Pancreas (tissue), 10 donors: ENCODE measurements around the gene ZNF697. TPM values are rescaled to one million over a fixed set of nuclear protein-coding genes. Genes with fewer than 3 reads are reported as not detected.
A peak's percentile ranks its signal among the peaks of the same experiment; 100 is the strongest.

Experiments used
- ATAC-seq, 4 donors: fragments of 200-7000 bp; cut with Tn5 transposase; one replicate each; pipeline versions ENCODE4 v1.8.0 to v1.9.1; 2020; ENCODE audit warnings: mild to moderate bottlenecking in 4 of 4, moderate library complexity in 4 of 4
- DNase-seq, 6 donors: peaks; one replicate each; pipeline ENCODE4 v3.0.0-alpha.2; 2020
- FAIRE-seq: peaks from 2 replicates; lab custom pipeline; 2012; peaks lifted over from hg19 to GRCh38; lab: Jason Lieb, UNC
- H3K27ac ChIP-seq, 4 donors: fragments of 200-600 bp; sonication (generic); 1 replicate in 3 of 4; 2 replicates in 1 of 4; pipeline versions ENCODE4 v1.5.0 to v1.8.0; 2020
- H3K27me3 ChIP-seq, 4 donors: fragments of 200-600 bp; one replicate each; pipeline ENCODE4 v1.8.0; 2021
- H3K36me3 ChIP-seq, 3 donors: fragments of 200-600 bp; sonication (generic) in 1 of 3; one replicate each; pipeline versions ENCODE4 v1.5.0 to v1.8.0; 2020 to 2021
- H3K4me1 ChIP-seq, 3 donors: fragments of 200-600 bp; one replicate each; pipeline ENCODE4 v1.8.0; 2021
- H3K4me3 ChIP-seq, 4 donors: fragments of 200-600 bp; sonication (generic) in 2 of 4; one replicate each; pipeline versions ENCODE4 v1.5.0 to v1.8.0; 2020 to 2021
- H3K9me3 ChIP-seq, 4 donors: fragments of 200-600 bp; one replicate each; pipeline ENCODE4 v1.8.0; 2021
- CTCF ChIP-seq, 4 donors: fragments of 200-600 bp; sonication (generic) in 3 of 4; IDR thresholded peaks; one replicate each; pipeline versions ENCODE4 v1.5.0 to v1.8.0; 2021; ENCODE audit warnings: antibody characterized with exemption in 4 of 4
- WGBS, 2 donors: extraction: QIAGEN DNeasy Blood & Tissue Kit; methylation state at CpG; one replicate each; pipeline ENCODE4 v1.1.7; 2013; 5-methylcytosine and 5-hydroxymethylcytosine counted together
- intact Hi-C, 3 donors: fragments of 100-400 bp; cut with DNase I; formaldehyde crosslinking; loops; one replicate each; pipeline versions ENCODE4 v1.11.1 to v1.14.2; 2022
- polyA plus RNA-seq, 2 donors: library from polyadenylated mRNA; stranded (reverse); fragments of 200-250 nt; gene quantifications; one replicate each; pipeline ENCODE4 v1.2.3, GENCODE V29; 2013
- total RNA-seq, 6 donors: library from RNA; stranded (reverse); fragmentation: NEBNext Ultra II Directional in 4 of 6; extraction: Animal tissue kit (Norgen Biotek cat#: 25700) in 4 of 6; gene quantifications; one replicate each; pipeline versions ENCODE4 v1.2.1 to v1.2.4, GENCODE V29; 2021 to 2023
- donor health status: healthy with polysubstance abuse.
- donor health status: DM: no; HTN: no; CAD: no; lungs with moderate emphysema.
- donor health status: DM: no; HTN: no; CAD: no.
- donor health status: control.
- donor health status: control.
- donor health status: Bipolar disorder and iron deficiency.
- donor health status: DM: yes; HTN: yes; CAD: no.
- donor health status: DM: no; HTN: no; CAD: no.
- donor health status: DM: no; HTN: no; CAD: no.
- donor health status: DM: yes; HTN: yes; CAD: no.

The ZNF697 gene
- total and polyA plus RNA-seq, 8 donors: 1.3 to 5.9 (median 3.1) TPM

DNA sequence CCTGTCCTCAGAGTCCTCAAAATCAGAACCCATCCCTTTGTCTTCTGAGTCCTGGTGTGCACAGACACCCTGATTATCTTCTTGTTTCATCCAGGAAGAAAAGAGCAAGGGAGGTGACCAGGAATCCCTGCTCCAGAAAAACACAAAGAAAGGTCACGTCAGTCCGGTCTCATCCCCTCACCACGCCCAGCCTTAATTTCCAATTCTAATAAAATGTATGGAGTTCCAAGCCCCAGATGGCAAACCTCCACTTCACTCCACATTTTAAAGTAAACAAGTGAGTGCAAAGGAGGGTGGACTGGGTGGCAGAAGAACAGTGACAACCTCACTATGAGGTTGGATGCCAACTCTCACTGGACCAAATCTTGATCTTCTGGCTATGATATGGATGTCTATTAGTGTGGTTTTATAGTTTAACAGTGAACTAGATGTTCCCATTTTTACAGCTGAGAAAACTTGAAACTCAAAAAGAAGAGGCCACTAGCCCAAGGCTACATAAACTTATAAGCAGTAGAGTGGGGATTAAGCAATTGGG lies 22.0 kb downstream of the ZNF697 start:
- peaks cover 0 to 18% (median 3%) of the 10 kb centered on the region in 3 donors for H3K36me3 ChIP-seq
- intact Hi-C loops: no loop called here
- DNase-seq: no peak
- WGBS, 2 donors: 93 to 94% methylated on average over 3 of the region's 3 CpGs
- no peaks in the 10 kb centered on the region for H3K9me3 ChIP-seq
- H3K27ac ChIP-seq: no peak overlapping the region
- no peak for TF ChIP-seq CTCF (IDR thresholded peaks at IDR 0.05)
- H3K27me3 ChIP-seq: no peaks in the 10 kb centered on the region
- ATAC-seq: no peak
- no peak overlapping the region for H3K4me3 ChIP-seq
- FAIRE-seq: no peak
- H3K4me1 ChIP-seq: peaks cover 3 to 6% (median 6%) of the 10 kb centered on the region in 3 donors

GRCh38 chr1:119623678-119624077 lies 24.4 kb downstream of the ZNF697 start:
- Histone ChIP-seq H3K27me3 (no peaks in the 10 kb centered on the region), H3K4me3 (no peak overlapping the region), H3K9me3 (no peaks in the 10 kb centered on the region), H3K27ac (no peak overlapping the region), H3K4me1 (peaks cover 0 to 5% (median 2%) of the 10 kb centered on the region in 3 donors), H3K36me3 (peaks cover 0 to 18% (median 3%) of the 10 kb centered on the region in 3 donors)
- 90 to 94% methylated on average over 30 of the region's 30 CpGs for WGBS, 2 donors
- FAIRE-seq (no peak), ATAC-seq (no peak), DNase-seq (peak in 1 of 6 donors; percentile 67)
- TF ChIP-seq CTCF (IDR thresholded peaks at IDR 0.05): no peak
- intact Hi-C loops: loop anchor here in 1 of 3 donors (5.0 kb wide), 1 partner anchor 39 kb away; no protein-coding TSS in a partner anchor

GRCh38 chr1:119623193-119623515 lies 24.9 kb downstream of the ZNF697 start:
- peaks cover 5 to 10% (median 8%) of the 10 kb centered on the region in 3 donors for H3K4me1 ChIP-seq
- ATAC-seq (no peak), FAIRE-seq (no peak), DNase-seq (peak in 1 of 6 donors; percentile 35)
- H3K36me3 ChIP-seq: peaks cover 0 to 18% (median 3%) of the 10 kb centered on the region in 3 donors
- WGBS, 2 donors: 95 to 98% methylated on average over 45 of the region's 45 CpGs
- no peaks in the 10 kb centered on the region for H3K9me3 ChIP-seq
- intact Hi-C loops: loop anchor here in 1 of 3 donors (5.0 kb wide), 1 partner anchor 39 kb away; no protein-coding TSS in a partner anchor
- no peak for TF ChIP-seq CTCF (IDR thresholded peaks at IDR 0.05)
- no peaks in the 10 kb centered on the region for H3K27me3 ChIP-seq
- H3K4me3 ChIP-seq: no peak overlapping the region
- H3K27ac ChIP-seq: no peak overlapping the region

DNA sequence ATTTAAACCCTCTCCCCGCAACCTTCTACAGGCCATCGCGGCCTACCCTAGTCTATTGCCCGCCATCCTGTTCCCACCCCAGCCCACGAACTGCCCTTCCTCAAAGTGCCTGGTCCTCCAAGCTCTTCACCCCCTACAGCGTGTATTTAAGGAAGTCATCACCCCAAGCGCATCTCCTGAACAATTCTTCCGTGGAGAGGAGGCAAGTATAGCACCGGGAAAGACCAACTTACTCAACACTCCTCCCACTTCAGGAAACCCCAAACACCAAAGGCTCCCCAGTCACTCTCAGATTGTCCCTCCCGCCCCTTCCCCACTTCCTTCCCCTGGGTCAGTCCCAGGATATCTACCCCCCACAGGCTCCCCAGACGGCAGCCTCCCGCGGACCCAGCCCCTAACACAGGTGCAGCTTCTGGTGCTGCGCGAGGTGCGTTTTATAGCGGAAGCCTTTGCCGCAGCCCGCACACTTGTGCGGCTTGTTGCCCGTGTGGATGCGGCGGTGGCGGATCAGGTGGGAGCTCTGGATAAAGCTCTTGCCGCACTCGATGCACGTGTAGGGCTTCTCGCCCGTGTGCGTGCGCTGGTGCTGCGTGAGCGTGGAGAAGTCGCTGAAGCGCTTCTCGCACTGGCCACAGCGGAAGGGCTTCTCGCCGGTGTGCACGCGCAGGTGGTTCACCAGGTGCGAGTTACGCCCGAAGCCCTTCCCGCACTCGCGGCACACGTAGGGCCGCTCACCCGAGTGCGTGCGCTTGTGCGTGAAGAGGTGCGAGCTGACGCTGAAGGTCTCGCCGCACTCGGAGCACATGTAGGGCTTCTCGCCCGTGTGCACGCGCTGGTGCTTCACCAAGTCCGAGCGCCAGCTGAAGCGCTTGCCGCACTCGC lies 25.5 kb downstream of the ZNF697 start:
- peaks cover 0 to 18% (median 3%) of the 10 kb centered on the region in 3 donors for H3K36me3 ChIP-seq
- H3K9me3 ChIP-seq: no peaks in the 10 kb centered on the region
- no peak overlapping the region for H3K4me3 ChIP-seq
- no peak overlapping the region for H3K27ac ChIP-seq
- H3K27me3 ChIP-seq: no peaks in the 10 kb centered on the region
- no peak for TF ChIP-seq CTCF (IDR thresholded peaks at IDR 0.05)
- intact Hi-C loops: loop anchor here in 1 of 3 donors (5.0 kb wide), 1 partner anchor 40 kb away; no protein-coding TSS in a partner anchor
- DNase-seq: peak in 2 of 6 donors; percentile 22 to 49
- WGBS, 2 donors: 96 to 97% methylated on average over 67 of the region's 67 CpGs
- FAIRE-seq: no peak
- peaks cover 8 to 13% (median 8%) of the 10 kb centered on the region in 3 donors for H3K4me1 ChIP-seq
- no peak for ATAC-seq
